Measurements from ENCODE around the gene ADAMTS13.

ADAMTS13 gene

DNA sequence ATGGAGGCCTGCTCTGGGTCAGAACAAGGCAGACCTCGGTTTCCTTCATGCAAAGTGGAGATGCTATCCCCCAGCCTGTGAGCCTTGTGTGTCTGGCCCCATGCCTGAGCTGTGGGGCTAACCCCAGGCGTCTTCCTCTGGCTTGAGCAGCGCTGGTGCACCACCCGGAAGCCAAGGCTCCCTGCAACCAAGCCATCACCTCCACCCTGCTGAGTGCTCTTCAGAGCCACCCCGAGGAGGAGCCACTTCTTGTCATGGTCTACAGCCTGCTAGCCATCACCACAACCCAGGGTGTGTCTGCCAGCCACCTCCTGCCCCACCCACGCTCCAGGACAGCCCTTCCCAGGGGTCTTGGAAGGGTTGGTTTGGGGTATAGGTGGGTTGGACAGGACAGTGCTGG lies 20.6 kb upstream of the ADAMTS13 start:
- Histone ChIP-seq H4K20me1 (ENCODE audit: insufficient read depth, low read length) (no peaks in the 10 kb centered on the region), H3F3A (ENCODE audit: insufficient read depth, low read length) (no peaks in the 10 kb centered on the region), H3K9ac (ENCODE audit: low read length) (no peak overlapping the region), H3K79me2 (ENCODE audit: insufficient read depth, low read length) (no peaks in the 10 kb centered on the region), H3K9me3 (ENCODE audit: low read length) (no peaks in the 10 kb centered on the region), H3K27me3 (ENCODE audit: insufficient read depth, low read length) (peaks cover 5% of the 10 kb centered on the region), H3K27ac (ENCODE audit: low read depth, low read length, poor library complexity, severe bottlenecking) (no peak overlapping the region), H3K36me3 (ENCODE audit: insufficient read depth, low read length) (peaks cover 31% of the 10 kb centered on the region), H3K4me1 (ENCODE audit: insufficient read depth, low read length, severe bottlenecking) (no peaks in the 10 kb centered on the region), H3K9me2 (ENCODE audit: low read depth, low read length) (no peaks in the 10 kb centered on the region), H3K4me2 (ENCODE audit: low read length) (no peak overlapping the region), H3K4me3 (ENCODE audit: low read depth, low read length, poor library complexity, severe bottlenecking) (no peak overlapping the region), H2AFZ (ENCODE audit: low read length) (no peak overlapping the region)
- TF ChIP-seq, protein P1, sequence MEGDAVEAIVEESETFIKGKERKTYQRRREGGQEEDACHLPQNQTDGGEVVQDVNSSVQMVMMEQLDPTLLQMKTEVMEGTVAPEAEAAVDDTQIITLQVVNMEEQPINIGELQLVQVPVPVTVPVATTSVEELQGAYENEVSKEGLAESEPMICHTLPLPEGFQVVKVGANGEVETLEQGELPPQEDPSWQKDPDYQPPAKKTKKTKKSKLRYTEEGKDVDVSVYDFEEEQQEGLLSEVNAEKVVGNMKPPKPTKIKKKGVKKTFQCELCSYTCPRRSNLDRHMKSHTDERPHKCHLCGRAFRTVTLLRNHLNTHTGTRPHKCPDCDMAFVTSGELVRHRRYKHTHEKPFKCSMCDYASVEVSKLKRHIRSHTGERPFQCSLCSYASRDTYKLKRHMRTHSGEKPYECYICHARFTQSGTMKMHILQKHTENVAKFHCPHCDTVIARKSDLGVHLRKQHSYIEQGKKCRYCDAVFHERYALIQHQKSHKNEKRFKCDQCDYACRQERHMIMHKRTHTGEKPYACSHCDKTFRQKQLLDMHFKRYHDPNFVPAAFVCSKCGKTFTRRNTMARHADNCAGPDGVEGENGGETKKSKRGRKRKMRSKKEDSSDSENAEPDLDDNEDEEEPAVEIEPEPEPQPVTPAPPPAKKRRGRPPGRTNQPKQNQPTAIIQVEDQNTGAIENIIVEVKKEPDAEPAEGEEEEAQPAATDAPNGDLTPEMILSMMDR (IDR thresholded peaks at IDR 0.05; ENCODE audit: low read length) = no peak
- no peak for TF ChIP-seq EZH2 (IDR thresholded peaks at IDR 0.05; ENCODE audit: borderline replicate concordance, low read length)

DNA sequence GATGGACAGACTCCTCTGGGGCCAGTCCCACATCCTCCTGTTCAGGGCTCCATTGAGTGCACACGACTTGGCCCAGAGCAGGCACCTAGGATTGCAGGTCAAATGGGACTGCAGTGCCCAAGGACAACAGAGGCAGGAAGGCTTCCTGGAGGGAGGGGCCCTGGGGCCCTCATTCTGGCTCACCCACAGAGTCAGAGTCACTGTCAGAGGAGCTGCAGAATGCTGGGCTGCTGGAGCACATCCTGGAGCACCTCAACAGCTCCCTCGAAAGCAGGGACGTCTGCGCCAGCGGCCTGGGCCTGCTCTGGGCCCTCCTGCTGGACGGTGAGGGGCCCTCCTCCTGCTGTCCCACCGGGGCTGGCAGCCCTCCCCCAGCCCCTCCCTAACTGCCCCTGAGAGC lies 19.5 kb upstream of the ADAMTS13 start:
- H3K4me2 ChIP-seq (ENCODE audit: low read length) = no peak overlapping the region
- H3K4me3 ChIP-seq (ENCODE audit: low read depth, low read length, poor library complexity, severe bottlenecking) = no peak overlapping the region
- no peak for TF ChIP-seq EZH2 (IDR thresholded peaks at IDR 0.05; ENCODE audit: borderline replicate concordance, low read length)
- no peaks in the 10 kb centered on the region for H3F3A ChIP-seq (ENCODE audit: insufficient read depth, low read length)
- H2AFZ ChIP-seq (ENCODE audit: low read length) = no peak overlapping the region
- H3K9me3 ChIP-seq (ENCODE audit: low read length) = no peaks in the 10 kb centered on the region
- H3K27ac ChIP-seq (ENCODE audit: low read depth, low read length, poor library complexity, severe bottlenecking) = no peak overlapping the region
- H3K9ac ChIP-seq (ENCODE audit: low read length) = no peak overlapping the region
- no peaks in the 10 kb centered on the region for H4K20me1 ChIP-seq (ENCODE audit: insufficient read depth, low read length)
- H3K36me3 ChIP-seq (ENCODE audit: insufficient read depth, low read length) = peaks cover 41% of the 10 kb centered on the region
- no peaks in the 10 kb centered on the region for H3K79me2 ChIP-seq (ENCODE audit: insufficient read depth, low read length)
- H3K27me3 ChIP-seq (ENCODE audit: insufficient read depth, low read length) = no peaks in the 10 kb centered on the region
- H3K4me1 ChIP-seq (ENCODE audit: insufficient read depth, low read length, severe bottlenecking) = no peaks in the 10 kb centered on the region
- no peaks in the 10 kb centered on the region for H3K9me2 ChIP-seq (ENCODE audit: low read depth, low read length)

DNA sequence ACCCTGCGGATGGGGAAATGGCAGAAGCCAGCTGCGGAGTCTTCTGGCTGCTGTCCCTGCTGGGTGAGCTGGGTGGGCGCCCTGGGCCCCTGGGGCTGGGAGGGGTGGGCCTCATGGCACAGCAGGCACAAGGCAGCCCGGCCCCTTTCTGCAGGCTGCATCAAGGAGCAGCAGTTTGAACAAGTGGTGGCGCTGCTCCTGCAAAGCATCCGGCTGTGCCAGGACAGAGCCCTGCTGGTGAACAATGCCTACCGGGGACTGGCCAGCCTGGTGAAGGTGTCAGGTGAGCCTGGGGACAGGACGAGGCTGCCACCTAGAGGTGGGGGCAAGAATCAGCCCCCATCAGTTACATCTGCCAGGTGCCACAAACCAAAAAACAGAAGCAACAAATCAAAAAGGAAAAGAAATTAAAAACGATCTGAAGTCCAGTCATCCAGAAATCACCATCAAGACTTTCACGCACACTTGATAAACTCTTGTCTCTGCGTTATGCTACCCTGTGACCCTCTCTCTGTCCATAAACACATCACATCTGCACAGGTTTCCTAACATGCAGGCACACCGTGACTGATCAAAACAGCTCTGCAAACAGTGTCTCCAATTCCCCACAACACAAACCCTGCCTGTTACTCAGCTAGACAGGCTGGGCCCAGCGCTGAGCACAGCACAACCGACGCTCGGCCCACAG lies 18.3 kb upstream of the ADAMTS13 start:
- Histone ChIP-seq H3K9ac (ENCODE audit: low read length) (no peak overlapping the region), H3F3A (ENCODE audit: insufficient read depth, low read length) (no peaks in the 10 kb centered on the region), H2AFZ (ENCODE audit: low read length) (no peak overlapping the region), H3K9me2 (ENCODE audit: low read depth, low read length) (no peaks in the 10 kb centered on the region), H4K20me1 (ENCODE audit: insufficient read depth, low read length) (no peaks in the 10 kb centered on the region), H3K36me3 (ENCODE audit: insufficient read depth, low read length) (peaks cover 50% of the 10 kb centered on the region), H3K4me1 (ENCODE audit: insufficient read depth, low read length, severe bottlenecking) (no peaks in the 10 kb centered on the region), H3K79me2 (ENCODE audit: insufficient read depth, low read length) (no peaks in the 10 kb centered on the region), H3K27me3 (ENCODE audit: insufficient read depth, low read length) (no peaks in the 10 kb centered on the region), H3K27ac (ENCODE audit: low read depth, low read length, poor library complexity, severe bottlenecking) (no peak overlapping the region), H3K4me2 (ENCODE audit: low read length) (no peak overlapping the region), H3K9me3 (ENCODE audit: low read length) (no peaks in the 10 kb centered on the region), H3K4me3 (ENCODE audit: low read depth, low read length, poor library complexity, severe bottlenecking) (no peak overlapping the region)
- TF ChIP-seq, protein P1 (IDR thresholded peaks at IDR 0.05; ENCODE audit: low read length) = peak; percentile 91
- TF ChIP-seq EZH2 (IDR thresholded peaks at IDR 0.05; ENCODE audit: borderline replicate concordance, low read length) = no peak

DNA sequence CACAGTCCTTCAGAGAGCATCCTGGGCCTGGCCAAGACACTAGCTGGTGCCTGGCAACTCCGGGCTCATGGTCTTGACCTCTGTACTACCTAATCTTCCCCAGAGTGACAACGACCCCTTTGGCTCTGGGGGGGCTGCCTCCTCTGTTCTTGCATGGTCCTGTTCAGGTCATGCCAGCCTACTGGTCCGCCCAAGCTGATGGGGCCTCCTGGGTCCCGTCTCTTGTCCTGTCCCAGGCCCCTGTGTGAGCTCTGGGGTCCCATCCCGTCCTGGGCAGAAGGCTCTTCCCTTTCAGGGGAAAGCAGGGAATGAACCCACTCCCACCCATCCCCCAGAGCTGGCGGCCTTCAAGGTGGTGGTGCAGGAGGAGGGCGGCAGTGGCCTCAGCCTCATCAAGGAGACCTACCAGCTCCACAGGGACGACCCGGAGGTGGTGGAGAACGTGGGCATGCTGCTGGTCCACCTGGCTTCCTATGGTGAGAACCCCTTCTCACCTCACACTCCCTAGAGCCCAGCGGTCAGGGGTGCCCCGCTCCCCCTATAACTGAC lies 17.6 kb upstream of the ADAMTS13 start:
- Histone ChIP-seq H3K9ac (ENCODE audit: low read length) (no peak overlapping the region), H3K27ac (ENCODE audit: low read depth, low read length, poor library complexity, severe bottlenecking) (no peak overlapping the region), H3K27me3 (ENCODE audit: insufficient read depth, low read length) (no peaks in the 10 kb centered on the region), H4K20me1 (ENCODE audit: insufficient read depth, low read length) (no peaks in the 10 kb centered on the region), H3K36me3 (ENCODE audit: insufficient read depth, low read length) (peaks cover 55% of the 10 kb centered on the region), H3K4me2 (ENCODE audit: low read length) (no peak overlapping the region), H3F3A (ENCODE audit: insufficient read depth, low read length) (no peaks in the 10 kb centered on the region), H2AFZ (ENCODE audit: low read length) (no peak overlapping the region), H3K4me3 (ENCODE audit: low read depth, low read length, poor library complexity, severe bottlenecking) (no peak overlapping the region), H3K79me2 (ENCODE audit: insufficient read depth, low read length) (no peaks in the 10 kb centered on the region), H3K9me3 (ENCODE audit: low read length) (no peaks in the 10 kb centered on the region), H3K9me2 (ENCODE audit: low read depth, low read length) (no peaks in the 10 kb centered on the region), H3K4me1 (ENCODE audit: insufficient read depth, low read length, severe bottlenecking) (no peaks in the 10 kb centered on the region)
- TF ChIP-seq, protein P1 (IDR thresholded peaks at IDR 0.05; ENCODE audit: low read length) = no peak
- no peak for TF ChIP-seq EZH2 (IDR thresholded peaks at IDR 0.05; ENCODE audit: borderline replicate concordance, low read length)
